Measurements from ENCODE around the gene HNRNPM. TPM values are rescaled to one million over a fixed set of nuclear protein-coding genes. Genes with fewer than 3 reads are reported as not detected.

Gene HNRNPM
- polyA plus RNA-seq, 1 donor, result 222 TPM

DNA sequence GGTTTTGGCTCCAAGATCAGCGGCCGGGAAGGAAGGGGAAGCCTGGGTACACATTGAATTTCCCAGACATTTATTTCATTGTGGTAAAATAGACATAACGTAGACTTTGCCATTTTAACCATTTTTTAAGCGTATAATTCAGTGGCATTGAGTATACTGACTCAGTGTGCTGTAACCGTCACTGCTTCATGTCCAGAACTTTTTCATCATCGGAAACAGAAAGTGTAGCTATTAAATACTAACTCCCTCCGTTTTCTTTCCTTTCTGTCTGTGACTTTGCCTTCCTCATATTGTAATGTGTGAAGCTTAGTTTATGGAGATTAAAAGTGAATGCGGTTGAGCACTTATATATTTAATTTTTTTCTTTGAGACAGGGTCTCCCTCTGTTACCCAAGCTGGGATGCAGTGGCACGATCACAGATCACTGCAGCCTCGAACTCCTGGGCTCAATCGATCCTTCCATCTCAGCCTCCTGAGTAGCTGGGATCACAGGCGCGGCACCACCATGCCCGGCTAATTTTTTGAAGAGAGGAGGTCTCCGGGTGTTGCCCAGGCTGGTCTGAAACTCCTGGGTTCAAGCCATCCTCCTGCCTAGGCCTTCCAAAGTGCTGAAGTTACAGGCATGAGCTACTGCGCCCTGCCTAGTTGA, 1.4 kb downstream of the HNRNPM start:
- 17% methylated on average over 1 of the region's 16 CpGs for WGBS (ENCODE audit: insufficient coverage, low lambda C conversion rate)
- Histone ChIP-seq H3K4me1 (ENCODE audit: control insufficient read depth, insufficient read depth, low read length) (peaks cover 30% of the 10 kb centered on the region), H3K9me3 (ENCODE audit: control insufficient read depth, low read depth, low read length) (no peaks in the 10 kb centered on the region), H3K36me3 (ENCODE audit: control insufficient read depth, insufficient read depth, low read length) (peaks cover 14% of the 10 kb centered on the region), H3K27me3 (ENCODE audit: control insufficient read depth, insufficient read depth, low read length) (no peaks in the 10 kb centered on the region), H3K27ac (ENCODE audit: low read length) (peak overlapping the region; percentile 92), H3K4me3 (ENCODE audit: low read length) (peak overlapping the region; percentile 85)
- DNase-seq, result no peak

GRCh38 chr19:8449830-8450229, 5.1 kb downstream of the HNRNPM start:
- H3K27me3 ChIP-seq (ENCODE audit: control insufficient read depth, insufficient read depth, low read length), result no peaks in the 10 kb centered on the region
- H3K4me1 ChIP-seq (ENCODE audit: control insufficient read depth, insufficient read depth, low read length), result peaks cover 38% of the 10 kb centered on the region
- H3K27ac ChIP-seq (ENCODE audit: low read length), result no peak overlapping the region
- WGBS (ENCODE audit: insufficient coverage, low lambda C conversion rate), result no CpG with 5 or more reads among the region's 8 CpGs
- no peak overlapping the region for H3K4me3 ChIP-seq (ENCODE audit: low read length)
- no peak for DNase-seq
- peaks cover 34% of the 10 kb centered on the region for H3K36me3 ChIP-seq (ENCODE audit: control insufficient read depth, insufficient read depth, low read length)
- no peaks in the 10 kb centered on the region for H3K9me3 ChIP-seq (ENCODE audit: control insufficient read depth, low read depth, low read length)

DNA sequence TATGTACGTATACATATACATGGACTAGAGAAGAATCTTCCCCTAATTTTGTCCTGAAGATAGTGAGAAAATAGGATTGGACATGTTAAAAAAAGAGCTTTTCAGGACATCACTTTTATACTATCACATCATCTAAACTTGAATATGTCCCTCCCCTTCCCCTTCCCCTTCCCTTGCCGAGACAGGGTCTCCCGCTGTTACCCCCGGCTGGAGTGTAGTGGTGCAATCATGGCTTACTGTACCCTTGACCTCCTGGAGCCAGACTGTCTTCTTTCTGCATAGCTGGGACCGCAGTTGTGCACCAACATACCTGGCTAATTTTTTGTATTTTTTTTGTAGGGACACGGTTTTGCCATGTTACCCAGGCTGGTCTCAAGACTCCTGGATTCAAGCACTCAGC, 6.6 kb downstream of the HNRNPM start:
- Histone ChIP-seq H3K9me3 (ENCODE audit: control insufficient read depth, low read depth, low read length) (no peaks in the 10 kb centered on the region), H3K4me1 (ENCODE audit: control insufficient read depth, insufficient read depth, low read length) (peaks cover 36% of the 10 kb centered on the region), H3K27ac (ENCODE audit: low read length) (no peak overlapping the region), H3K36me3 (ENCODE audit: control insufficient read depth, insufficient read depth, low read length) (peaks cover 48% of the 10 kb centered on the region), H3K4me3 (ENCODE audit: low read length) (no peak overlapping the region), H3K27me3 (ENCODE audit: control insufficient read depth, insufficient read depth, low read length) (no peaks in the 10 kb centered on the region)
- WGBS (ENCODE audit: insufficient coverage, low lambda C conversion rate), result 55% methylated on average over 3 of the region's 6 CpGs
- DNase-seq, result no peak

DNA sequence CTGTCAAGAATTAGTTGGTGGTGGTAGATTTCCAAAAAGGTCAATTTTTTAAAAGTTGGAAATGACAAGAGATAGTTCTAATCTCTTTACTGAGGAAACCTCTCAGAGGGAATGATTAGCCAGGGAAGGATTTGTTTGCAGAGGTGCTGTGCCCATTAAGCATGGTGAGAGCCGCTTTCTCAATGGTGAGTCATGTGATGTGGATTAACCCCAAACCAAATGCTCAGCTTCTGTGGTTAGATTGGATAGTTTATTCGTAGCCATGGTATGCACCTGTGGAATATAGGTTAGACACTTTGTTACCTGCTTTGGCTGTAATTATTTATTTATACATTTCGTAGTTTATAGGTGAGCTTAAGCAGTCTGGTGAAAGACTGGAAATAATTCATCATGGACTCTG, 7.1 kb downstream of the HNRNPM start:
- peak; percentile 19 to 45 for DNase-seq
- Histone ChIP-seq H3K27me3 (ENCODE audit: control insufficient read depth, insufficient read depth, low read length) (no peaks in the 10 kb centered on the region), H3K4me1 (ENCODE audit: control insufficient read depth, insufficient read depth, low read length) (peaks cover 32% of the 10 kb centered on the region), H3K27ac (ENCODE audit: low read length) (no peak overlapping the region), H3K4me3 (ENCODE audit: low read length) (no peak overlapping the region), H3K9me3 (ENCODE audit: control insufficient read depth, low read depth, low read length) (no peaks in the 10 kb centered on the region), H3K36me3 (ENCODE audit: control insufficient read depth, insufficient read depth, low read length) (peaks cover 49% of the 10 kb centered on the region)
- whole genome bisulfite sequencing (ENCODE audit: insufficient coverage, low lambda C conversion rate), result no CpG with 5 or more reads among the region's 3 CpGs

DNA sequence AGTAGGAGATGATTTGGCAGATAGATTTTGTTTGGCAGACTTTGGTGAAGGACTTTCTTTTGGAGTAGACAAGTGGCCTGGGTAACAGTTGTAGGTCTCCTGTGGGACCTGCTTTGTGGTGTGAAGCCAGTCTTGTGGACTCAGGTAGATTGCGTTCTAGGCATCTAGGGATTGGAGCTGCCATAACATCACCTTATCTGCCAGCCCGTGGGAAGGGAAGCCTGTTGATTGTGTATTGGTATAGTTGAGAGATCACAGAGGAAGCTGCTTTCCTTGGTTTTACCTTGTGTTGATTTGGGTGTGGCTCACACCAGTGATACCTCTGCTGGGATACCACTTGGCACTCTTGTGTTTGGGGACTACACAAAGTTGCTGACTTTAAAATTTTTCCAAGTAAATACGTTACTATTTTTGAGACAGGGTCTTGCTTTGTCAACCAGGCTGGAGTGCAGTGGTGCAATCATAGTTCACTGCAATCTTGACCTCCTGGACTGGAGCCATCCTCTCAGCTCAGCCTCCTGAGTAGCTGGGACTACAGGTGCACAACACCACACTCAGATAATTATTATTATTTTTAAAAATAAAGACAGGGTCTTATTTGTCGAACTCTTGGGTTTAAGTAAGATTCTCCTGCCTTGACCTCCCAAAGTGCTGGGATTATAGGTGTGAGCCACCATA, 7.8 kb downstream of the HNRNPM start:
- H3K4me1 ChIP-seq (ENCODE audit: control insufficient read depth, insufficient read depth, low read length), result peaks cover 27% of the 10 kb centered on the region
- H3K36me3 ChIP-seq (ENCODE audit: control insufficient read depth, insufficient read depth, low read length), result peaks cover 50% of the 10 kb centered on the region
- H3K27ac ChIP-seq (ENCODE audit: low read length), result no peak overlapping the region
- H3K27me3 ChIP-seq (ENCODE audit: control insufficient read depth, insufficient read depth, low read length), result no peaks in the 10 kb centered on the region
- no peaks in the 10 kb centered on the region for H3K9me3 ChIP-seq (ENCODE audit: control insufficient read depth, low read depth, low read length)
- no peak overlapping the region for H3K4me3 ChIP-seq (ENCODE audit: low read length)
- WGBS (ENCODE audit: insufficient coverage, low lambda C conversion rate), result no CpG with 5 or more reads among the region's 4 CpGs
- DNase-seq, result no peak

DNA sequence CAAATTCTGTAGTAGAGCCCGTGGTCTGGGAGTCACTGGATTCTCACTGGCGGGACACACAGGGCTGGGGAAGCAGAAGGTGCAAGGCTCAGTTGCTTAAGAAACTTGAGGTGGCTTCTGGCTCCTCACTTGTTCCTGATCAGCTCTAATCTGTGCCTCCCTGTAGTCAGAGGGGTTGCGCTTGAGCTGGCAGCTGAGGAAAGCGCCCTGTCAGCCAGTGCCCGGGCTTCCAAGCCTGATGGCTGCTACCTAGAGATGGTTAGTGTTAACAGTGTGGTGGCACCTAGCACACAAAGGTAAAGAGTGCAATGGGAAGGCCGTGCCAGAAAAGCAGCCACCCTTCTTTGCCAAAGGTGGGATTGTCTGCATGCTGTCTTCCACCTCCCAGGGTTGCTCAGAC, 8.8 kb downstream of the HNRNPM start:
- no peaks in the 10 kb centered on the region for H3K9me3 ChIP-seq (ENCODE audit: control insufficient read depth, low read depth, low read length)
- WGBS (ENCODE audit: insufficient coverage, low lambda C conversion rate), result no CpG with 5 or more reads among the region's 6 CpGs
- peaks cover 20% of the 10 kb centered on the region for H3K4me1 ChIP-seq (ENCODE audit: control insufficient read depth, insufficient read depth, low read length)
- H3K27me3 ChIP-seq (ENCODE audit: control insufficient read depth, insufficient read depth, low read length), result no peaks in the 10 kb centered on the region
- H3K4me3 ChIP-seq (ENCODE audit: low read length), result no peak overlapping the region
- no peak for DNase-seq
- H3K36me3 ChIP-seq (ENCODE audit: control insufficient read depth, insufficient read depth, low read length), result peaks cover 55% of the 10 kb centered on the region
- no peak overlapping the region for H3K27ac ChIP-seq (ENCODE audit: low read length)

DNA sequence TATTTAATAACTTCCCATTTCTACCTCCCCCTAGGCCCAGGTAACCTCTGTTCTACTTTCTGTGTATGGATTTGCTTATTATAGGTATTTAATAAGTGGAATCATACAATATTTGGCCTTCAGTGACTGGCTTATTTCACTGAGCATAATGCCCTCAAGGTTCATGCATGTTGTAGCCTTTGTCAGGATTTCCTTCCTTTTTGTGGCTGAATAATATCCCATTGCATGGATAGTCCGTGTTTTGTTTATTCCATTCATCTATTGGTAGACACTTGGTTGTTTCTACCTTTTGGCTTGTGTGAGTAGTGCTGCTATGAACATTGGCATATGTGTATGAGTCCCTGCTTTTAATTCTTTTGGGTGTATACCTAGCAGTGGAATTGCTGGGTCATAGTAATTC, 9.4 kb downstream of the HNRNPM start:
- H3K27ac ChIP-seq (ENCODE audit: low read length), result no peak overlapping the region
- DNase-seq, result no peak
- H3K36me3 ChIP-seq (ENCODE audit: control insufficient read depth, insufficient read depth, low read length), result peaks cover 55% of the 10 kb centered on the region
- H3K27me3 ChIP-seq (ENCODE audit: control insufficient read depth, insufficient read depth, low read length), result no peaks in the 10 kb centered on the region
- H3K4me1 ChIP-seq (ENCODE audit: control insufficient read depth, insufficient read depth, low read length), result peaks cover 19% of the 10 kb centered on the region
- H3K9me3 ChIP-seq (ENCODE audit: control insufficient read depth, low read depth, low read length), result no peaks in the 10 kb centered on the region
- no peak overlapping the region for H3K4me3 ChIP-seq (ENCODE audit: low read length)
- no CpG with 5 or more reads among the region's 1 CpG for WGBS (ENCODE audit: insufficient coverage, low lambda C conversion rate)

DNA sequence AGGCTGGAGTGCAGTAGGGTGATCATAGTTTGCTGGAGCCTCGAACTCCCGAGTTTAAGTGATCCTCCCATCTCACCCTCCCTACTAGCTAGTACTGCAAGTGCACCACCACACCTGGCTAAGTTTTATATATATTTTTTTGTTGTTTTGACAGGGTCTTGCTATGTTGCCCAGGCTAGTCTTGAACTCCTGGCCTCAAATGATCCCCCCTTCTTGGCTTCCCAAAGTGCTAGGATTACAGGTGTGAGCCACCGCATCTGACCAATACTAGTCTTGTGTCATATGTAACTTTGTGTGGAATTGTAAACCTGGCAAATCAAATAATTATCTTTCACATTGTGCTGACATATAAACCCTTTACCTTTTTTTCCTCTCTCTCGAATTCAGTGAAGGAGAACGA, 10.2 kb downstream of the HNRNPM start:
- peaks cover 54% of the 10 kb centered on the region for H3K36me3 ChIP-seq (ENCODE audit: control insufficient read depth, insufficient read depth, low read length)
- H3K27ac ChIP-seq (ENCODE audit: low read length), result no peak overlapping the region
- peaks cover 21% of the 10 kb centered on the region for H3K4me1 ChIP-seq (ENCODE audit: control insufficient read depth, insufficient read depth, low read length)
- H3K4me3 ChIP-seq (ENCODE audit: low read length), result no peak overlapping the region
- no CpG with 5 or more reads among the region's 5 CpGs for WGBS (ENCODE audit: insufficient coverage, low lambda C conversion rate)
- no peak for DNase-seq
- no peaks in the 10 kb centered on the region for H3K9me3 ChIP-seq (ENCODE audit: control insufficient read depth, low read depth, low read length)
- H3K27me3 ChIP-seq (ENCODE audit: control insufficient read depth, insufficient read depth, low read length), result no peaks in the 10 kb centered on the region

DNA sequence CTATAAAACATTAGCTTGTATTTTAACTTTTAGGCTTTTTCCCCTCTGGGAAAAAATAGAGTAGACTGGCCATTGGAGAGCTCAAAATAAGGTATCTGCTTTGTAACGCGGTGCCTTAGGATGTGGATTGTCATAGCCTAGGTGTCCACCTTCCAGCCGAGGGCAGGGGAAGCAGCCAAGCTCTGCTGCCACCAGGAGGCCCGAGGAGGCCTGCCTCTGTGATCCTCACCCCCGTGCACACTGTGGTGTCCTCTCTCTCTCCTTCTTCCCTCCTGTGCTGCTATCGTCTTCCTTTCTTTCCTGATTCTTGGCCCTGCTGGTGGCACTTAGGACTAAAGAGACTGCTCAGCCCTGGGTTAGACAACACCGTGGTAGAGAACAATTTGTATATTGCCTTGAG, 11.3 kb downstream of the HNRNPM start:
- no peak for DNase-seq
- H3K27ac ChIP-seq (ENCODE audit: low read length), result no peak overlapping the region
- no peaks in the 10 kb centered on the region for H3K27me3 ChIP-seq (ENCODE audit: control insufficient read depth, insufficient read depth, low read length)
- WGBS (ENCODE audit: insufficient coverage, low lambda C conversion rate), result 80% methylated on average over 1 of the region's 7 CpGs
- H3K36me3 ChIP-seq (ENCODE audit: control insufficient read depth, insufficient read depth, low read length), result peaks cover 57% of the 10 kb centered on the region
- peaks cover 18% of the 10 kb centered on the region for H3K4me1 ChIP-seq (ENCODE audit: control insufficient read depth, insufficient read depth, low read length)
- no peak overlapping the region for H3K4me3 ChIP-seq (ENCODE audit: low read length)
- H3K9me3 ChIP-seq (ENCODE audit: control insufficient read depth, low read depth, low read length), result no peaks in the 10 kb centered on the region

DNA sequence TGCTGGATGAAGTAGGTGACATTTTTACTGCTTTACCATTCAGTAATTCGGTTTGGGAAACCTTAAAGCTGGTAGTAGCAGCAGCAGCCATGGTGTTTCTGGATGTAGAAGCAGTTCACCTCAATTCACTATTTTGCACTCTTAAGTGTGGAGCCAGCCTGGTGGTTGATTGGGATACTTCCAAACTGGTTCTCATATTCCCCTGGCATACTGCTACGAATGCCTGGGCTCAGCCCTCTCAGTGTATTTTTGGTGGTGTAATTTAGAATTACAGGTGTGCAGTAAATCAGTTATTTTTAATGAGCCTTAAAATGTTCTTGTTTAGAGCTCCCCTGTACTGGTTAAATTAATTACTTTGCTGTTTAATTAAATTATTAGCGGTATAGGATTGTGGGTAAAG, 12.4 kb downstream of the HNRNPM start:
- Histone ChIP-seq H3K27ac (ENCODE audit: low read length) (no peak overlapping the region), H3K4me1 (ENCODE audit: control insufficient read depth, insufficient read depth, low read length) (peaks cover 12% of the 10 kb centered on the region)
- WGBS (ENCODE audit: insufficient coverage, low lambda C conversion rate), result 100% methylated on average over 1 of the region's 3 CpGs

GRCh38 chr19:8457827-8458226, 13.1 kb downstream of the HNRNPM start:
- Histone ChIP-seq H3K9me3 (ENCODE audit: control insufficient read depth, low read depth, low read length) (no peaks in the 10 kb centered on the region), H3K4me3 (ENCODE audit: low read length) (no peak overlapping the region), H3K4me1 (ENCODE audit: control insufficient read depth, insufficient read depth, low read length) (peaks cover 9% of the 10 kb centered on the region), H3K27me3 (ENCODE audit: control insufficient read depth, insufficient read depth, low read length) (no peaks in the 10 kb centered on the region), H3K36me3 (ENCODE audit: control insufficient read depth, insufficient read depth, low read length) (peaks cover 57% of the 10 kb centered on the region), H3K27ac (ENCODE audit: low read length) (no peak overlapping the region)
- WGBS (ENCODE audit: insufficient coverage, low lambda C conversion rate), result 60% methylated on average over 1 of the region's 1 CpG
- no peak for DNase-seq

More for the DNA sequence above, 12.4 kb downstream of the HNRNPM start:
- no peak for DNase-seq
- H3K36me3 ChIP-seq (ENCODE audit: control insufficient read depth, insufficient read depth, low read length), result peaks cover 61% of the 10 kb centered on the region
- no peak overlapping the region for H3K4me3 ChIP-seq (ENCODE audit: low read length)
- H3K27me3 ChIP-seq (ENCODE audit: control insufficient read depth, insufficient read depth, low read length), result no peaks in the 10 kb centered on the region
- no peaks in the 10 kb centered on the region for H3K9me3 ChIP-seq (ENCODE audit: control insufficient read depth, low read depth, low read length)
